CD14-positive monocyte (primary cell): ENCODE measurements around the gene P2RY14. TPM values are rescaled to one million over a fixed set of nuclear protein-coding genes. Genes with fewer than 3 reads are reported as not detected.

Experiments used
- DNase-seq, 3 donors: peaks; one replicate each; pipeline ENCODE4 v3.0.0-alpha.2; 2011 to 2022
- H2AFZ ChIP-seq: 2 replicates; pipeline ENCODE4 v1.6.0; 2012; ENCODE audit warnings: mild to moderate bottlenecking, low read depth, low read length, inconsistent platforms; ENCODE audit not compliant: insufficient read depth, poor library complexity, severe bottlenecking
- H3K27ac ChIP-seq, 2 donors: 1 replicate in 1 of 2; 2 replicates in 1 of 2; pipeline ENCODE4 v1.5.1; 2012 to 2013; ENCODE audit warnings: low read length in 2 of 2, control low read depth in 1 of 2, inconsistent platforms in 1 of 2, low read depth in 1 of 2, mild to moderate bottlenecking in 1 of 2
- H3K27me3 ChIP-seq, 2 donors: one replicate each; pipeline versions ENCODE4 v1.6.0 to v1.6.1; 2011 to 2013; ENCODE audit warnings: low read length in 2 of 2; ENCODE audit not compliant: control insufficient read depth in 2 of 2, insufficient read depth in 2 of 2
- H3K36me3 ChIP-seq, 2 donors: replicated peaks in 1 of 2; 1 replicate in 1 of 2; 2 replicates in 1 of 2; pipeline versions ENCODE4 v1.5.1 to v1.6.1; 2012 to 2013; ENCODE audit warnings: low read length in 2 of 2, control low read depth in 1 of 2, inconsistent platforms in 1 of 2, mild to moderate bottlenecking in 1 of 2; ENCODE audit not compliant: insufficient read depth in 2 of 2, control insufficient read depth in 1 of 2
- H3K4me1 ChIP-seq, 2 donors: 1 replicate in 1 of 2; 2 replicates in 1 of 2; pipeline versions ENCODE4 v1.5.1 to v1.6.1; 2012 to 2013; ENCODE audit warnings: low read length in 2 of 2, control low read depth in 1 of 2, inconsistent platforms in 1 of 2, mild to moderate bottlenecking in 1 of 2, moderate library complexity in 1 of 2; ENCODE audit not compliant: insufficient read depth in 2 of 2, control insufficient read depth in 1 of 2
- H3K4me2 ChIP-seq: replicated peaks from 2 replicates; pipeline ENCODE3; 2012; ENCODE audit warnings: low read length, moderate library complexity, mild to moderate bottlenecking; ENCODE audit not compliant: poor library complexity, severe bottlenecking; ENCODE audit errors: extremely low read depth
- H3K4me3 ChIP-seq, 3 experiments: fragments of 200-600 bp in 1 of 3; sonication (generic) in 1 of 3; replicated peaks in 1 of 3; 1 replicate in 2 of 3; 2 replicates in 1 of 3; pipeline ENCODE4 v1.5.1; 2011 to 2013; ENCODE audit warnings: low read length in 3 of 3, mild to moderate bottlenecking in 3 of 3, control low read depth in 2 of 3, low read depth in 2 of 3, inconsistent platforms in 1 of 3, moderate library complexity in 1 of 3
- H3K79me2 ChIP-seq: 2 replicates; pipeline ENCODE4 v1.6.0; 2012; ENCODE audit warnings: mild to moderate bottlenecking, control low read depth, inconsistent platforms, low read length, moderate library complexity; ENCODE audit not compliant: insufficient read depth
- H3K9ac ChIP-seq: 2 replicates; pipeline ENCODE4 v1.6.0; 2017; ENCODE audit warnings: low read length, mild to moderate bottlenecking; ENCODE audit not compliant: insufficient read depth, poor library complexity, severe bottlenecking
- H3K9me3 ChIP-seq, 2 donors: replicated peaks in 1 of 2; 1 replicate in 1 of 2; 2 replicates in 1 of 2; pipeline versions ENCODE4 v1.5.1 to v1.6.1; 2012 to 2013; ENCODE audit warnings: low read length in 2 of 2, control low read depth in 1 of 2; ENCODE audit not compliant: control insufficient read depth in 1 of 2, insufficient read depth in 1 of 2
- H4K20me1 ChIP-seq: 2 replicates; pipeline ENCODE4 v1.6.0; 2012; ENCODE audit warnings: mild to moderate bottlenecking, low read length, control low read depth, moderate library complexity; ENCODE audit not compliant: insufficient read depth
- H3K27ac Mint-ChIP-seq, 7 donors: one replicate each; pipeline ENCODE4 v1.8.0; 2020; ENCODE audit warnings: mild to moderate bottlenecking in 7 of 7, mixed read lengths in 7 of 7, moderate library complexity in 6 of 7, inconsistent platforms in 2 of 7
- H3K27me3 Mint-ChIP-seq, 3 donors: one replicate each; pipeline ENCODE4 v1.8.0; 2021 to 2022; ENCODE audit warnings: low read depth in 3 of 3, mild to moderate bottlenecking in 3 of 3, mixed read lengths in 3 of 3, moderate library complexity in 3 of 3, inconsistent platforms in 1 of 3
- H3K36me3 Mint-ChIP-seq, 2 donors: one replicate each; pipeline ENCODE4 v1.8.0; 2020; ENCODE audit warnings: mixed read lengths in 2 of 2, inconsistent platforms in 1 of 2, mild to moderate bottlenecking in 1 of 2
- H3K4me1 Mint-ChIP-seq: one replicate; pipeline ENCODE4 v1.8.0; 2020; ENCODE audit warnings: mild to moderate bottlenecking, mixed read lengths
- H3K4me3 Mint-ChIP-seq, 2 donors: one replicate each; pipeline ENCODE4 v1.8.0; 2020; ENCODE audit warnings: mild to moderate bottlenecking in 2 of 2, mixed read lengths in 2 of 2, moderate library complexity in 1 of 2
- H3K9me3 Mint-ChIP-seq, 7 donors: one replicate each; pipeline ENCODE4 v1.8.0; 2020 to 2022; ENCODE audit warnings: mixed read lengths in 7 of 7, mild to moderate bottlenecking in 6 of 7, moderate library complexity in 6 of 7, inconsistent platforms in 2 of 7
- CTCF ChIP-seq: fragments of 200-600 bp; IDR thresholded peaks from one replicate; pipeline ENCODE4 v1.8.0; 2022; ENCODE audit warnings: antibody characterized with exemption, mild to moderate bottlenecking
- WGBS: methylation state at CpG from one replicate; pipeline ENCODE4 v1.1.5; 2013; ENCODE audit warnings: missing lambda C conversion rate; ENCODE audit not compliant: insufficient coverage; 5-methylcytosine and 5-hydroxymethylcytosine counted together
- intact Hi-C, 2 donors: fragments of 100-400 bp; cut with micrococcal nuclease; formaldehyde crosslinking; loops; one replicate each; pipeline versions ENCODE4 v1.15.0 to v1.15.1; 2023
- polyA plus RNA-seq, 3 donors: library from polyadenylated mRNA; depleted of rRNA in 1 of 3; unstranded in 2 of 3; stranded (reverse) in 1 of 3; fragments of 300-500 nt in 2 of 3; fragments of >200 nt in 1 of 3; fragmentation: Illumina TruSeq in 2 of 3; gene quantifications; 1 replicate in 2 of 3; 2 replicates in 1 of 3; pipeline ENCODE4 v1.2.3, GENCODE V29; 2012 to 2021

Gene P2RY14
- polyA plus RNA-seq, 3 donors, result 0.20 to 0.67 (median 0.50) TPM

GRCh38 chr3:151197981-151198767 lies 80.2 kb downstream of the P2RY14 start:
- no peak for DNase-seq
- H3K36me3 Mint-ChIP-seq, result no peaks in the 10 kb centered on the region
- no peak for TF ChIP-seq CTCF
- no peak overlapping the region for H2AFZ ChIP-seq
- peaks cover 2% of the 10 kb centered on the region for H3K4me1 Mint-ChIP-seq
- H3K4me3 ChIP-seq, result no peak overlapping the region
- H3K79me2 ChIP-seq, result no peaks in the 10 kb centered on the region
- H3K4me1 ChIP-seq, result no peaks in the 10 kb centered on the region
- no peaks in the 10 kb centered on the region for H3K36me3 ChIP-seq
- H3K27ac Mint-ChIP-seq, result no peak overlapping the region
- H3K9me3 ChIP-seq, result no peaks in the 10 kb centered on the region
- H4K20me1 ChIP-seq, result no peaks in the 10 kb centered on the region
- H3K27me3 ChIP-seq, result no peaks in the 10 kb centered on the region
- H3K27me3 Mint-ChIP-seq, result peaks cover 0 to 2% (median 0%) of the 10 kb centered on the region in 3 donors
- WGBS, result 75% methylated on average over 5 of the region's 6 CpGs
- H3K4me3 Mint-ChIP-seq, result no peak overlapping the region
- intact Hi-C loops, result no loop called here
- no peaks in the 10 kb centered on the region for H3K9me3 Mint-ChIP-seq
- H3K9ac ChIP-seq, result no peak overlapping the region
- no peak overlapping the region for H3K27ac ChIP-seq
- H3K4me2 ChIP-seq, result no peak overlapping the region

GRCh38 chr3:151197228-151197627 lies 81.1 kb downstream of the P2RY14 start:
- Mint-ChIP-seq H3K4me1 (no peaks in the 10 kb centered on the region), H3K27me3 (peaks cover 0 to 2% (median 0%) of the 10 kb centered on the region in 3 donors), H3K36me3 (no peaks in the 10 kb centered on the region), H3K9me3 (no peaks in the 10 kb centered on the region), H3K27ac (no peak overlapping the region), H3K4me3 (no peak overlapping the region)
- Histone ChIP-seq H3K4me2 (no peak overlapping the region), H3K4me1 (no peaks in the 10 kb centered on the region), H3K36me3 (no peaks in the 10 kb centered on the region), H3K27me3 (no peaks in the 10 kb centered on the region), H3K79me2 (no peaks in the 10 kb centered on the region), H3K9me3 (no peaks in the 10 kb centered on the region), H3K27ac (no peak overlapping the region), H3K9ac (no peak overlapping the region), H3K4me3 (no peak overlapping the region), H2AFZ (peak overlapping the region; percentile 20), H4K20me1 (no peaks in the 10 kb centered on the region)
- TF ChIP-seq CTCF, result no peak
- WGBS, result 86% methylated on average over 3 of the region's 8 CpGs
- intact Hi-C loops, result no loop called here
- no peak for DNase-seq
